ENCODE data around the gene GLUD1. TPM values are rescaled to one million over a fixed set of nuclear protein-coding genes. Genes with fewer than 3 reads are reported as not detected.

The GLUD1 gene
- total RNA-seq = 126 and 142 TPM in 2 replicates

GRCh38 chr10:87094373-87095235 lies at the start of gene GLUD1, which contains the start of gene SHLD2:
Gene GLUD1, minus strand, starts transcription at chr10:87094843. Its CDS starts 74 bp downstream, at chr10:87094769.
Gene SHLD2, plus strand, starts transcription at chr10:87095206. Its CDS starts 56,149 bp downstream, at chr10:87151355.

GRCh38 chr10:87020056-87020455 lies 74.6 kb downstream of the GLUD1 start, which contains the start of gene FAM25A:
Gene FAM25A, plus strand, starts transcription at chr10:87020294. Its CDS starts 31 bp downstream, at chr10:87020325.

Other genes with a start within 250 kb of the GLUD1 start
- gene MMRN2, start 137.2 kb downstream of the GLUD1 start, total RNA-seq = 2.4 and 3.3 TPM in 2 replicates
- gene SNCG, start 136.2 kb downstream of the GLUD1 start, total RNA-seq = 6.4 and 9.0 TPM in 2 replicates
- 13.2 and 14.4 TPM in 2 replicates for gene ADIRF, start 126.4 kb downstream of the GLUD1 start, total RNA-seq
- gene FAM25A, start 74.5 kb downstream of the GLUD1 start, total RNA-seq = not detected in 2 replicates
- gene SHLD2, start 363 bp upstream of the GLUD1 start, total RNA-seq = 14.4 TPM in 2 replicates
- gene NUTM2A, start 130.6 kb upstream of the GLUD1 start, total RNA-seq = 0.06 TPM in 1 of 2 replicates, not detected in the other